K562 (cell line): ENCODE data around the gene AMDHD2. TPM values are rescaled to one million over a fixed set of nuclear protein-coding genes. Genes with fewer than 3 reads are reported as not detected.

Experiments
- ATAC-seq: fragments of 200-7000 bp; cut with Tn5 transposase; 3 replicates; pipeline ENCODE4 v1.9.1; 2020; ENCODE audit warnings: moderate library complexity
- BruUV-seq: library from RNA; stranded (reverse); fragments of 400-500 nt; replicated peaks from 2 replicates; lab custom pipeline; 2021; lab: Mats Ljungman, UMichigan
- CTCF ChIA-PET: fragments of 300-600 bp; formaldehyde crosslinking; extraction: SDS; loops from one replicate; lab custom pipeline; 2021; ENCODE audit warnings: low intra/inter-chr PET ratio; lab: Yijun Ruan, JAX
- POLR2A ChIA-PET: fragments of 300-600, 350-650 bp; sonication (Branson Sonifier 250); formaldehyde crosslinking; extraction: SDS; loops from one replicate; lab custom pipeline; 2021; ENCODE audit warnings: antibody characterized with exemption, inconsistent platforms; lab: Yijun Ruan, JAX
- DNase-seq, 4 experiments: peaks; one replicate each; pipeline versions ENCODE4 v3.0.0 to v3.0.0-alpha.2; 2011 to 2018; ENCODE audit warnings: low spot score in 3 of 4, mixed read lengths in 3 of 4; ENCODE audit errors: extremely low read depth in 1 of 4
- FAIRE-seq: peaks from 2 replicates; lab custom pipeline; 2011; peaks lifted over from hg19 to GRCh38; lab: Jason Lieb, UNC
- H2AFZ ChIP-seq: 2 replicates; pipeline ENCODE4 v1.6.0; 2011; ENCODE audit warnings: low read depth, low read length, control low read depth, inconsistent platforms
- H3K27ac ChIP-seq: fragments of 200-600 bp; 3 replicates; pipeline ENCODE4 v1.8.0; 2011; ENCODE audit warnings: low read depth, mild to moderate bottlenecking, control low read depth, inconsistent platforms, low read length, moderate library complexity, mixed read lengths; ENCODE audit errors: extremely low read depth
- H3K27me3 ChIP-seq, 2 experiments: fragments of 300-600 bp in 1 of 2; 2 replicates in 1 of 2; 3 replicates in 1 of 2; pipeline versions ENCODE4 v1.6.0 to v1.8.0; 2011; ENCODE audit warnings: inconsistent platforms in 2 of 2, low read length in 2 of 2, mild to moderate bottlenecking in 1 of 2, mixed read lengths in 1 of 2, moderate library complexity in 1 of 2; ENCODE audit not compliant: control insufficient read depth in 2 of 2, insufficient read depth in 2 of 2
- H3K36me3 ChIP-seq: fragments of 300-600 bp; 3 replicates; pipeline ENCODE4 v1.8.0; 2011; ENCODE audit warnings: mild to moderate bottlenecking, low read length, inconsistent platforms; ENCODE audit not compliant: control insufficient read depth, insufficient read depth
- H3K4me1 ChIP-seq, 2 experiments: fragments of 200-600 bp in 1 of 2; replicated peaks in 1 of 2; 2 replicates in 1 of 2; 3 replicates in 1 of 2; pipeline versions ENCODE4 v1.5.1 to v1.8.0; 2011; ENCODE audit warnings: inconsistent platforms in 2 of 2, low read length in 2 of 2, mild to moderate bottlenecking in 1 of 2, mixed read lengths in 1 of 2, moderate library complexity in 1 of 2; ENCODE audit not compliant: control insufficient read depth in 2 of 2, insufficient read depth in 2 of 2
- H3K4me2 ChIP-seq: 2 replicates; pipeline ENCODE4 v1.6.1; 2011; ENCODE audit warnings: low read length, control low read depth, inconsistent platforms, mixed read lengths; ENCODE audit not compliant: insufficient read depth
- H3K4me3 ChIP-seq: fragments of 200-600 bp; sonication (generic), shearing (Covaris generic); 2 replicates; pipeline ENCODE4 v1.5.1; 2016; ENCODE audit warnings: control low read depth, inconsistent platforms
- H3K79me2 ChIP-seq: fragments of 200-600 bp; 3 replicates; pipeline ENCODE4 v1.8.0; 2011; ENCODE audit warnings: low read length, inconsistent platforms; ENCODE audit not compliant: control insufficient read depth, insufficient read depth
- H3K9ac ChIP-seq, 2 experiments: 2 replicates each; pipeline versions ENCODE4 v1.6.0 to v1.6.1; 2011; ENCODE audit warnings: low read depth in 2 of 2, low read length in 2 of 2, control low read depth in 1 of 2, inconsistent platforms in 1 of 2, mild to moderate bottlenecking in 1 of 2, mixed read lengths in 1 of 2; ENCODE audit not compliant: insufficient read depth in 1 of 2
- H3K9me1 ChIP-seq: one replicate; pipeline ENCODE4 v1.6.0; 2011; ENCODE audit warnings: inconsistent platforms, mild to moderate bottlenecking, low read length, moderate library complexity; ENCODE audit not compliant: control insufficient read depth, insufficient read depth
- H3K9me3 ChIP-seq: replicated peaks from 2 replicates; pipeline ENCODE4 v1.5.1; 2011; ENCODE audit warnings: low read depth, low read length, inconsistent platforms; ENCODE audit not compliant: control insufficient read depth, insufficient read depth
- H4K20me1 ChIP-seq: replicated peaks from 2 replicates; pipeline ENCODE4 v1.6.1; 2011; ENCODE audit warnings: low read length, inconsistent platforms, mixed read lengths; ENCODE audit not compliant: control insufficient read depth, insufficient read depth
- BRCA1 ChIP-seq, 2 experiments: fragments of 450-650 bp in 1 of 2; sonication (generic) in 1 of 2; formaldehyde crosslinking in 1 of 2; IDR thresholded peaks; 2 replicates each; pipeline versions ENCODE4 v1.5.0 to v1.6.1; 2017 to 2020; ENCODE audit warnings: mild to moderate bottlenecking in 1 of 2, missing genetic modification reagents in 1 of 2
- DNMT1 ChIP-seq: fragments of 450-650 bp; IDR thresholded peaks from 2 replicates; pipeline ENCODE4 v1.6.1; 2016; ENCODE audit warnings: antibody characterized with exemption, mild to moderate bottlenecking
- FIP1L1 ChIP-seq: fragments of 200-400 bp; formaldehyde crosslinking; IDR thresholded peaks from 2 replicates; pipeline ENCODE4 v1.6.1; 2018; ENCODE audit warnings: mild to moderate bottlenecking, low read depth, low read length; ENCODE audit not compliant: poor library complexity, severe bottlenecking
- GATA2 ChIP-seq: sonication (generic); formaldehyde crosslinking; IDR thresholded peaks from 2 replicates; pipeline ENCODE4 v1.4.0; 2020; ENCODE audit warnings: mild to moderate bottlenecking, missing genetic modification reagents
- HOXB6 ChIP-seq: fragments of 250-450 bp; sonication (Bioruptor Pico); IDR thresholded peaks from 2 replicates; pipeline ENCODE4 v1.5.1; 2022; ENCODE audit warnings: mild to moderate bottlenecking, borderline replicate concordance
- KDM2B ChIP-seq: fragments of 250-450 bp; sonication (Bioruptor Pico); IDR thresholded peaks from 2 replicates; pipeline ENCODE4 v1.8.0; 2021; ENCODE audit warnings: mild to moderate bottlenecking, moderate library complexity
- PKNOX1 ChIP-seq: fragments of 450-650 bp; IDR thresholded peaks from 2 replicates; pipeline ENCODE4 v1.6.1; 2016
- STAT6 ChIP-seq: sonication (generic); formaldehyde crosslinking; IDR thresholded peaks from 2 replicates; pipeline ENCODE4 v1.8.1; 2023; ENCODE audit warnings: mild to moderate bottlenecking, missing genetic modification reagents
- U2AF2 ChIP-seq: fragments of 200-400 bp; formaldehyde crosslinking; optimal IDR thresholded peaks from 2 replicates; pipeline ENCODE3; 2017; ENCODE audit warnings: low read depth, mild to moderate bottlenecking, low read length
- ZBTB7A ChIP-seq: IDR thresholded peaks from 2 replicates; pipeline ENCODE4 v1.6.1; 2011; ENCODE audit warnings: low read depth, mild to moderate bottlenecking, low read length, moderate library complexity, borderline replicate concordance; ENCODE audit not compliant: control insufficient read depth
- ZNF76 ChIP-seq: fragments of 250-450 bp; sonication (Bioruptor Pico); IDR thresholded peaks from 2 replicates; pipeline ENCODE4 v1.4.0; 2020; ENCODE audit warnings: mild to moderate bottlenecking, moderate library complexity, borderline replicate concordance
- WGBS: fragments of 100-300 bp; shearing (Covaris generic); methylation state at CpG from one replicate; pipeline ENCODE4 v1.1.6; 2016; ENCODE audit warnings: low coverage, mixed read lengths; ENCODE audit not compliant: insufficient coverage; ENCODE audit errors: missing lambda C conversion rate; 5-methylcytosine and 5-hydroxymethylcytosine counted together
- in situ Hi-C: fragments of 300-500 bp; cut with MboI; formaldehyde crosslinking; loops from 4 replicates; pipeline ENCODE4 v1.15.0; 2018; ENCODE audit warnings: inconsistent platforms, mixed read lengths
- intact Hi-C: fragments of 100-400 bp; cut with micrococcal nuclease; formaldehyde crosslinking; loops from 2 replicates; pipeline ENCODE4 v1.14.2; 2022
- polyA plus RNA-seq, 8 experiments: library from polyadenylated mRNA; depleted of rRNA in 4 of 8; stranded (reverse) in 5 of 8; unstranded in 3 of 8; fragments of >200 nt; fragmentation: Nextera tagmentation in 2 of 8; fragmentation: Illumina TruSeq in 1 of 8; extraction: Ambion mirVana in 2 of 8; extraction: Trizol in 1 of 8; gene quantifications; 2 replicates each; pipeline versions ENCODE4 v1.2.1 to v1.2.3, GENCODE V29; 2011 to 2014; ENCODE audit warnings: inconsistent platforms in 1 of 8, missing spikeins in 1 of 8
- total RNA-seq, 7 experiments: library from RNA; depleted of rRNA in 6 of 7; stranded (reverse); fragments of >200 nt in 6 of 7; fragmentation: Illumina TruSeq in 2 of 7; extraction: Trizol in 2 of 7; gene quantifications; 2 replicates each; pipeline versions ENCODE4 v1.2.1 to v1.2.3, GENCODE V29; 2011 to 2021; ENCODE audit warnings: low replicate concordance in 1 of 7
- TF ChIP-seq, protein P1 (sequence below): sonication (generic); formaldehyde crosslinking; IDR thresholded peaks from 2 replicates; pipeline ENCODE4 v1.8.1; 2023; ENCODE audit warnings: mild to moderate bottlenecking, missing genetic modification reagents
- TF ChIP-seq, protein P2 (sequence below): IDR thresholded peaks from 3 replicates; pipeline ENCODE4 v1.6.1; 2011; ENCODE audit warnings: borderline replicate concordance, mild to moderate bottlenecking; ENCODE audit not compliant: insufficient read length, insufficient read depth

Gene AMDHD2
- total and polyA plus RNA-seq, 9 of the 15 experiments (the other 6 are each of a cell fraction or from before 2014, with no cell fraction given): 0.38 to 56.9 (median 18.3) TPM; not detected in 1

DNA sequence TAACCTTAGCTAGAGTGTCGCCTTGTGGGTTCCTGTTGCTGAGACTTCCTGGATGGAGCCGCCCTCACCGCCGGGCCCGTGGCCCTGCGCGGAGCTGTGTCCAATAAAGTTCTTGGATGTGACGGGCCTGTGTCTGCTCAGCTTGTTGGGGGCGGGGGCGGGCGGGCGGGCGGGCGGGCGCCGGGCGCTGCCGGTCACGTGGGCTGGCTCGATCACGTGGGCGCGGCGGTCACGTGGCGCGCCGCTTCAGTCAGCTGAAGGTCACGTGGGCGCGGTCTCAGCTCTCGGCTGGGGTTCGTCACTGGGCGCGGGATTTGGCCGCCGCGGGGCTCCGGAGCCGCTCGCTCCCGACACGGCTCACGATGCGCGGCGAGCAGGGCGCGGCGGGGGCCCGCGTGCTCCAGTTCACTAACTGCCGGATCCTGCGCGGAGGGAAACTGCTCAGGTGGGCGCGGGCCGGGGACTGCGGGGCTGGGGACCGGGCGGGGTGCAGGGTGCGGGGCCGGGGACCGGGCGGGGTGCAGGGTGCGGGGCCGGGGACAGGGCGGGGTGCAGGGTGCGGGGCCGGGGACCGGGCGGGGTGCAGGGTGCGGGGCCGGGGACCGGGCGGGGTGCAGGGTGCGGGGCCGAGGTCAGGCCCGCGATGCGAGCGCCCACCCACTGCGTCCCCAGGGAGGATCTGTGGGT is at the start of gene AMDHD2 (continued):
- no peak for TF ChIP-seq PKNOX1
- TF ChIP-seq HOXB6 (CRISPR knock-in tag): no peak
- TF ChIP-seq, protein P1, sequence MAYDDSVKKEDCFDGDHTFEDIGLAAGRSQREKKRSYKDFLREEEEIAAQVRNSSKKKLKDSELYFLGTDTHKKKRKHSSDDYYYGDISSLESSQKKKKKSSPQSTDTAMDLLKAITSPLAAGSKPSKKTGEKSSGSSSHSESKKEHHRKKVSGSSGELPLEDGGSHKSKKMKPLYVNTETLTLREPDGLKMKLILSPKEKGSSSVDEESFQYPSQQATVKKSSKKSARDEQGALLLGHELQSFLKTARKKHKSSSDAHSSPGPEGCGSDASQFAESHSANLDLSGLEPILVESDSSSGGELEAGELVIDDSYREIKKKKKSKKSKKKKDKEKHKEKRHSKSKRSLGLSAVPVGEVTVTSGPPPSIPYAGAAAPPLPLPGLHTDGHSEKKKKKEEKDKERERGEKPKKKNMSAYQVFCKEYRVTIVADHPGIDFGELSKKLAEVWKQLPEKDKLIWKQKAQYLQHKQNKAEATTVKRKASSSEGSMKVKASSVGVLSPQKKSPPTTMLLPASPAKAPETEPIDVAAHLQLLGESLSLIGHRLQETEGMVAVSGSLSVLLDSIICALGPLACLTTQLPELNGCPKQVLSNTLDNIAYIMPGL (CRISPR knock-in tag): peak; percentile 50; the same call in 1 of the 2 replicates
- TF ChIP-seq U2AF2: no peak
- peak; percentile 48 for TF ChIP-seq FIP1L1

DNA sequence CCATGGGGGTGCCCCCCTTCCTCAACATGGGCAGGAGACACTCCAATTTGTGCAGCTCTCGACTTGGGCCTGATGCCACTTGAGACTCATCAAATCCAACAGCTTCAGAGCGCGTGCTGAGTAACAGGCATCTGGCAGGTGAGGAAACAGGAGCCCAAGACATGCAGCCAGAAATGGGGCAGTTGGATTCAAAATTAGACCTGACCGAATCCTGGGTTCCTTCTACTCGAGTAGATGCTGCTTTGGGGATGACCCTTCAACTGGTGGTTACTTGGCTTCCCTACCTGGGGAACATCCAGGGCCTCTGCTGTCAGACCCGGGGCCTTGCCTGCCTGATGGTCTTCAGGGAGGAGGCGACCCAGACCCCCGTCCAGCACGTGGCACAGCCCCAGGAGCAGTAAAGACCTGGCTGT is 49.6 kb upstream of the AMDHD2 start:
- H2AFZ ChIP-seq: no peak overlapping the region
- CTCF ChIA-PET: no interaction called here
- WGBS: 35% methylated on average over 9 of the region's 9 CpGs
- no peaks in the 10 kb centered on the region for H3K9me3 ChIP-seq
- H4K20me1 ChIP-seq: 0 out of 2 replicates have a peak, but pooled peaks cover 4% of the 10 kb centered on the region
- H3K4me1 ChIP-seq: peaks cover 8 to 90% of the 10 kb centered on the region in 2 experiments
- in situ Hi-C loops: no loop called here
- POLR2A ChIA-PET: interaction anchor here (0.7 to 2.3 kb wide), 3 partner anchors 13 to 256 kb away, joined by 3 to 10 read pairs (median 3); partner anchors contain the start of gene PGP
- no peaks in the 10 kb centered on the region for H3K27me3 ChIP-seq
- no peak overlapping the region for H3K4me2 ChIP-seq
- H3K27ac ChIP-seq: no peak overlapping the region
- BruUV-seq: no TSS peak
- DNase-seq (no peak), ATAC-seq (no peak), FAIRE-seq (no peak)
- H3K9ac ChIP-seq: peak overlapping the region in 1 of 2 experiments; percentile 68; a peak in 1 of 4 replicates
- no peaks in the 10 kb centered on the region for H3K9me1 ChIP-seq
- H3K36me3 ChIP-seq: no peaks in the 10 kb centered on the region
- peaks cover 16% of the 10 kb centered on the region for H3K79me2 ChIP-seq
- no peak overlapping the region for H3K4me3 ChIP-seq
- intact Hi-C loops: no loop called here
- no peak for TF ChIP-seq ZNF76 (CRISPR knock-in tag)
- TF ChIP-seq STAT6 (CRISPR knock-in tag): no peak
- TF ChIP-seq DNMT1: no peak
- no peak for TF ChIP-seq GATA2 (CRISPR knock-in tag)
- TF ChIP-seq KDM2B: no peak
- TF ChIP-seq ZBTB7A: no peak
- TF ChIP-seq, protein P2, sequence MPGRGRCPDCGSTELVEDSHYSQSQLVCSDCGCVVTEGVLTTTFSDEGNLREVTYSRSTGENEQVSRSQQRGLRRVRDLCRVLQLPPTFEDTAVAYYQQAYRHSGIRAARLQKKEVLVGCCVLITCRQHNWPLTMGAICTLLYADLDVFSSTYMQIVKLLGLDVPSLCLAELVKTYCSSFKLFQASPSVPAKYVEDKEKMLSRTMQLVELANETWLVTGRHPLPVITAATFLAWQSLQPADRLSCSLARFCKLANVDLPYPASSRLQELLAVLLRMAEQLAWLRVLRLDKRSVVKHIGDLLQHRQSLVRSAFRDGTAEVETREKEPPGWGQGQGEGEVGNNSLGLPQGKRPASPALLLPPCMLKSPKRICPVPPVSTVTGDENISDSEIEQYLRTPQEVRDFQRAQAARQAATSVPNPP: no peak
- no peak for TF ChIP-seq BRCA1 (IDR thresholded peaks at IDR 0.05)
- no peak for TF ChIP-seq BRCA1 (CRISPR knock-in tag; IDR thresholded peaks at IDR 0.05)
